ENCODE results near the gene PLXNB2.

DNA sequence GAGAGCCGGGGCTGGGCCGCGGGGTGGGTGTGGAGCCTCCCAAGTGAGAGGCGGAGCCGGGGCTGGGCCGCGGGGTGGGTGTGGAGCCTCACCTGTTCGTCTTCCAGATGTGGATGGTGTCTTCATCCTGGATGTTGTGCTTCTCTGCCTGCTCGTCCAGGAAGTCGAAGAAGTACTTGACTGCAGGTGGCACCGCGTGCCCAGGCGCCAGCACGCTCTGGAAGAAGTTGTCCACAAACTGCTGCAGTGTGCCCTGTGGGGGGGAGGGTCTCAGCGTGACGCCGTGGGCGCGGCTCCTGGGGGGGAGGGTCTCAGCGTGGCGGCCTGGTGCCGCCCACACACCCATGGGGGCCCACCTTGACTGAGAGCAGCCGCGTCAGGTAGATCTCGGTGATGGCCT lies 29.7 kb downstream of the PLXNB2 start:
- TF ChIP-seq, protein P1, sequence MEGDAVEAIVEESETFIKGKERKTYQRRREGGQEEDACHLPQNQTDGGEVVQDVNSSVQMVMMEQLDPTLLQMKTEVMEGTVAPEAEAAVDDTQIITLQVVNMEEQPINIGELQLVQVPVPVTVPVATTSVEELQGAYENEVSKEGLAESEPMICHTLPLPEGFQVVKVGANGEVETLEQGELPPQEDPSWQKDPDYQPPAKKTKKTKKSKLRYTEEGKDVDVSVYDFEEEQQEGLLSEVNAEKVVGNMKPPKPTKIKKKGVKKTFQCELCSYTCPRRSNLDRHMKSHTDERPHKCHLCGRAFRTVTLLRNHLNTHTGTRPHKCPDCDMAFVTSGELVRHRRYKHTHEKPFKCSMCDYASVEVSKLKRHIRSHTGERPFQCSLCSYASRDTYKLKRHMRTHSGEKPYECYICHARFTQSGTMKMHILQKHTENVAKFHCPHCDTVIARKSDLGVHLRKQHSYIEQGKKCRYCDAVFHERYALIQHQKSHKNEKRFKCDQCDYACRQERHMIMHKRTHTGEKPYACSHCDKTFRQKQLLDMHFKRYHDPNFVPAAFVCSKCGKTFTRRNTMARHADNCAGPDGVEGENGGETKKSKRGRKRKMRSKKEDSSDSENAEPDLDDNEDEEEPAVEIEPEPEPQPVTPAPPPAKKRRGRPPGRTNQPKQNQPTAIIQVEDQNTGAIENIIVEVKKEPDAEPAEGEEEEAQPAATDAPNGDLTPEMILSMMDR (conservative IDR thresholded peaks at IDR 0.05): no peak
- no peak for TF ChIP-seq ZFX (IDR thresholded peaks at IDR 0.05)
